Measurements from ENCODE around the gene DNM3. TPM values are rescaled to one million over a fixed set of nuclear protein-coding genes. Genes with fewer than 3 reads are reported as not detected.

Gene DNM3
- total RNA-seq, 1 donor from 2014 or later = 4.7 TPM

- H3K27ac ChIP-seq (ENCODE audit: low read depth, low read length) = no peak overlapping the region
- no peaks in the 10 kb centered on the region for H4K20me1 ChIP-seq (ENCODE audit: insufficient read depth, low read length)
- no peaks in the 10 kb centered on the region for H3K27me3 Mint-ChIP-seq (ENCODE audit: low read depth, unreplicated experiment)
- H3K27me3 ChIP-seq (ENCODE audit: insufficient read depth, low read length) = no peaks in the 10 kb centered on the region
- peaks cover 3% of the 10 kb centered on the region for H3K9me3 Mint-ChIP-seq (ENCODE audit: unreplicated experiment)
- no peak overlapping the region for H3K27ac Mint-ChIP-seq (ENCODE audit: unreplicated experiment)
- H3K36me3 Mint-ChIP-seq (ENCODE audit: low read depth, unreplicated experiment) = no peaks in the 10 kb centered on the region
- no peak overlapping the region for H2AFZ ChIP-seq (ENCODE audit: low read depth, low read length)
- DNase-seq (ENCODE audit: low read depth) = no peak
- H3K36me3 ChIP-seq (ENCODE audit: insufficient read depth, low read length) = no peaks in the 10 kb centered on the region
- TF ChIP-seq, protein P1, sequence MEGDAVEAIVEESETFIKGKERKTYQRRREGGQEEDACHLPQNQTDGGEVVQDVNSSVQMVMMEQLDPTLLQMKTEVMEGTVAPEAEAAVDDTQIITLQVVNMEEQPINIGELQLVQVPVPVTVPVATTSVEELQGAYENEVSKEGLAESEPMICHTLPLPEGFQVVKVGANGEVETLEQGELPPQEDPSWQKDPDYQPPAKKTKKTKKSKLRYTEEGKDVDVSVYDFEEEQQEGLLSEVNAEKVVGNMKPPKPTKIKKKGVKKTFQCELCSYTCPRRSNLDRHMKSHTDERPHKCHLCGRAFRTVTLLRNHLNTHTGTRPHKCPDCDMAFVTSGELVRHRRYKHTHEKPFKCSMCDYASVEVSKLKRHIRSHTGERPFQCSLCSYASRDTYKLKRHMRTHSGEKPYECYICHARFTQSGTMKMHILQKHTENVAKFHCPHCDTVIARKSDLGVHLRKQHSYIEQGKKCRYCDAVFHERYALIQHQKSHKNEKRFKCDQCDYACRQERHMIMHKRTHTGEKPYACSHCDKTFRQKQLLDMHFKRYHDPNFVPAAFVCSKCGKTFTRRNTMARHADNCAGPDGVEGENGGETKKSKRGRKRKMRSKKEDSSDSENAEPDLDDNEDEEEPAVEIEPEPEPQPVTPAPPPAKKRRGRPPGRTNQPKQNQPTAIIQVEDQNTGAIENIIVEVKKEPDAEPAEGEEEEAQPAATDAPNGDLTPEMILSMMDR (IDR thresholded peaks at IDR 0.05; ENCODE audit: insufficient read depth, low read depth, low read length) = no peak
- TF ChIP-seq EZH2 (IDR thresholded peaks at IDR 0.05; ENCODE audit: insufficient read depth, low read length) = no peak
- no peak for FAIRE-seq
- no peaks in the 10 kb centered on the region for H3K79me2 ChIP-seq (ENCODE audit: insufficient read depth, low read length)
- no peak overlapping the region for H3K4me3 Mint-ChIP-seq (ENCODE audit: unreplicated experiment)
- H3K9ac ChIP-seq (ENCODE audit: low read length) = no peak overlapping the region
- no peak overlapping the region for H3K4me2 ChIP-seq (ENCODE audit: low read length)
- no peaks in the 10 kb centered on the region for H3K9me3 ChIP-seq (ENCODE audit: insufficient read depth, low read depth, low read length)
- peaks cover 21% of the 10 kb centered on the region for H3K4me1 Mint-ChIP-seq (ENCODE audit: low read depth, unreplicated experiment)
- no peak overlapping the region for H3K4me3 ChIP-seq (ENCODE audit: insufficient read depth, low read depth, low read length)
- peaks cover 12% of the 10 kb centered on the region for H3K4me1 ChIP-seq (ENCODE audit: insufficient read depth, low read length)
Measured at GRCh38 chr1:172328266-172328665, 487.0 kb downstream of the DNM3 start.

GRCh38 chr1:172332230-172332629 lies 490.9 kb downstream of the DNM3 start:
- no peaks in the 10 kb centered on the region for H4K20me1 ChIP-seq (ENCODE audit: insufficient read depth, low read length)
- H3K4me1 ChIP-seq (ENCODE audit: insufficient read depth, low read length) = no peaks in the 10 kb centered on the region
- Mint-ChIP-seq H3K9me3 (ENCODE audit: unreplicated experiment) (peaks cover 3% of the 10 kb centered on the region), H3K27me3 (ENCODE audit: low read depth, unreplicated experiment) (no peaks in the 10 kb centered on the region), H3K36me3 (ENCODE audit: low read depth, unreplicated experiment) (no peaks in the 10 kb centered on the region), H3K4me1 (ENCODE audit: low read depth, unreplicated experiment) (no peaks in the 10 kb centered on the region), H3K27ac (ENCODE audit: unreplicated experiment) (no peak overlapping the region), H3K4me3 (ENCODE audit: unreplicated experiment) (no peak overlapping the region)
- H3K4me2 ChIP-seq (ENCODE audit: low read length) = no peak overlapping the region
- no peak overlapping the region for H3K4me3 ChIP-seq (ENCODE audit: insufficient read depth, low read depth, low read length)
- H3K27me3 ChIP-seq (ENCODE audit: insufficient read depth, low read length) = no peaks in the 10 kb centered on the region
- no peak overlapping the region for H3K27ac ChIP-seq (ENCODE audit: low read depth, low read length)
- H3K36me3 ChIP-seq (ENCODE audit: insufficient read depth, low read length) = no peaks in the 10 kb centered on the region
- no peak for DNase-seq (ENCODE audit: low read depth)
- no peaks in the 10 kb centered on the region for H3K9me3 ChIP-seq (ENCODE audit: insufficient read depth, low read depth, low read length)
- no peaks in the 10 kb centered on the region for H3K79me2 ChIP-seq (ENCODE audit: insufficient read depth, low read length)
- no peak overlapping the region for H2AFZ ChIP-seq (ENCODE audit: low read depth, low read length)
- no peak overlapping the region for H3K9ac ChIP-seq (ENCODE audit: low read length)
- no peak for FAIRE-seq
- no peak for TF ChIP-seq EZH2 (IDR thresholded peaks at IDR 0.05; ENCODE audit: insufficient read depth, low read length)
- TF ChIP-seq, protein P1 (IDR thresholded peaks at IDR 0.05; ENCODE audit: insufficient read depth, low read depth, low read length) = no peak

DNA sequence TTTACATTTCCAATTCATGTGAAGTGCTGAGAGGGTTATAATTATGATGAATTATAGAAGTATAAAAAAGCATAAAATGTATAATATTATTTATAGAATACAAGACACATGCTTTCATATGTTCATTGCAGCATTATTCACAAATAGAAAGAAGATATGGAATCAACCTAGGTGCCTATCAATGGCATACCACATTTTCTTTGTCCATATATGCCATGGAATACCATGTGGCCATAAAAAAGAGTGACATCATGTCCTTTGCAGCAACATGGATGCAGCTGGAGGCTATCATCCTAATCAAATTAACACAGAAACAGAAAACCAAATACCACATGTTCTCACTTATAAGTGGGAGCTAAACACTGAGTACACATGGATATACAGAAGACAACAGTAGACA lies 494.1 kb downstream of the DNM3 start:
- Mint-ChIP-seq H3K27ac (ENCODE audit: unreplicated experiment) (no peak overlapping the region), H3K4me3 (ENCODE audit: unreplicated experiment) (no peak overlapping the region), H3K9me3 (ENCODE audit: unreplicated experiment) (no peaks in the 10 kb centered on the region), H3K27me3 (ENCODE audit: low read depth, unreplicated experiment) (no peaks in the 10 kb centered on the region), H3K36me3 (ENCODE audit: low read depth, unreplicated experiment) (peaks cover 1% of the 10 kb centered on the region), H3K4me1 (ENCODE audit: low read depth, unreplicated experiment) (no peaks in the 10 kb centered on the region)
- Histone ChIP-seq H4K20me1 (ENCODE audit: insufficient read depth, low read length) (no peaks in the 10 kb centered on the region), H3K27ac (ENCODE audit: low read depth, low read length) (no peak overlapping the region), H3K4me1 (ENCODE audit: insufficient read depth, low read length) (no peaks in the 10 kb centered on the region), H3K27me3 (ENCODE audit: insufficient read depth, low read length) (no peaks in the 10 kb centered on the region), H2AFZ (ENCODE audit: low read depth, low read length) (no peak overlapping the region), H3K79me2 (ENCODE audit: insufficient read depth, low read length) (no peaks in the 10 kb centered on the region), H3K4me2 (ENCODE audit: low read length) (no peak overlapping the region), H3K9ac (ENCODE audit: low read length) (no peak overlapping the region), H3K4me3 (ENCODE audit: insufficient read depth, low read depth, low read length) (no peak overlapping the region), H3K36me3 (ENCODE audit: insufficient read depth, low read length) (no peaks in the 10 kb centered on the region), H3K9me3 (ENCODE audit: insufficient read depth, low read depth, low read length) (no peaks in the 10 kb centered on the region)
- FAIRE-seq (no peak), DNase-seq (ENCODE audit: low read depth) (no peak)
- TF ChIP-seq EZH2 (IDR thresholded peaks at IDR 0.05; ENCODE audit: insufficient read depth, low read length) = no peak
- TF ChIP-seq, protein P1 (IDR thresholded peaks at IDR 0.05; ENCODE audit: insufficient read depth, low read depth, low read length) = no peak
